GM12878 (cell line): Measurements from ENCODE around the gene TPRA1. TPM values are rescaled to one million over a fixed set of nuclear protein-coding genes. Genes with fewer than 3 reads are reported as not detected.

Experiments
- ATAC-seq: fragments of 200-7000 bp; cut with Tn5 transposase; 3 replicates; pipeline ENCODE4 v1.9.1; 2020; ENCODE audit warnings: mild to moderate bottlenecking, moderate library complexity
- BruUV-seq: library from RNA; stranded (reverse); fragments of 400-500 nt; replicated peaks from 2 replicates; lab custom pipeline; 2021; lab: Mats Ljungman, UMichigan
- CTCF ChIA-PET: fragments of 300-600 bp; sonication (Branson Sonifier 250); formaldehyde crosslinking; extraction: SDS; loops from one replicate; lab custom pipeline; 2021; ENCODE audit warnings: inconsistent platforms; lab: Yijun Ruan, JAX
- POLR2A ChIA-PET: fragments of 350-600 bp; formaldehyde crosslinking; extraction: SDS; loops from one replicate; lab custom pipeline; 2021; ENCODE audit warnings: inconsistent platforms; lab: Charles Lee
- RAD21 ChIA-PET: fragments of 300-600 bp; sonication (Branson Sonifier 250); formaldehyde crosslinking; loops from one replicate; lab custom pipeline; 2023; ENCODE audit warnings: antibody characterized with exemption; ENCODE audit not compliant: unreplicated experiment; lab: Charles Lee
- SMC1A ChIA-PET: fragments of 300-600 bp; sonication (Branson Sonifier 250); formaldehyde crosslinking; loops from one replicate; lab custom pipeline; 2023; ENCODE audit not compliant: unreplicated experiment, uncharacterized antibody; lab: Charles Lee
- DNase-seq: peaks from one replicate; pipeline ENCODE4 v3.0.0-alpha.2; 2011; ENCODE audit warnings: low read depth, low spot score
- FAIRE-seq: peaks from 3 replicates; lab custom pipeline; 2011; peaks lifted over from hg19 to GRCh38; lab: Jason Lieb, UNC
- H2AFZ ChIP-seq: 2 replicates; pipeline ENCODE4 v1.6.0; 2011; ENCODE audit warnings: low read depth, low read length, control low read depth; ENCODE audit not compliant: control insufficient read depth
- H3K27ac ChIP-seq: 2 replicates; pipeline ENCODE4 v1.5.1; 2011; ENCODE audit warnings: control low read depth; ENCODE audit not compliant: control insufficient read depth, insufficient read depth
- H3K27me3 ChIP-seq, 2 experiments: replicated peaks in 1 of 2; 2 replicates each; pipeline versions ENCODE4 v1.6.0 to v1.6.1; 2011; ENCODE audit warnings: low read length in 1 of 2; ENCODE audit not compliant: control insufficient read depth in 2 of 2, insufficient read depth in 2 of 2
- H3K36me3 ChIP-seq, 2 experiments: 2 replicates each; pipeline ENCODE4 v1.5.1; 2011; ENCODE audit warnings: low read length in 1 of 2; ENCODE audit not compliant: control insufficient read depth in 2 of 2, insufficient read depth in 2 of 2
- H3K4me1 ChIP-seq: 2 replicates; pipeline ENCODE4 v1.6.1; 2011; ENCODE audit warnings: mild to moderate bottlenecking, low read length, moderate library complexity, mixed read lengths; ENCODE audit not compliant: control insufficient read depth, insufficient read depth
- H3K4me2 ChIP-seq: 2 replicates; pipeline ENCODE4 v1.6.0; 2011; ENCODE audit warnings: control low read depth; ENCODE audit not compliant: control insufficient read depth, insufficient read depth
- H3K4me3 ChIP-seq: fragments of 200-600 bp; sonication (generic); 2 replicates; pipeline ENCODE4 v1.5.1; 2016
- H3K79me2 ChIP-seq: 2 replicates; pipeline ENCODE4 v1.6.0; 2011; ENCODE audit warnings: low read length; ENCODE audit not compliant: control insufficient read depth, insufficient read depth
- H3K9ac ChIP-seq: 2 replicates; pipeline ENCODE4 v1.8.0; 2011; ENCODE audit warnings: low read length, control low read depth, mixed read lengths; ENCODE audit not compliant: control insufficient read depth, insufficient read depth
- H3K9me3 ChIP-seq: replicated peaks from 3 replicates; pipeline ENCODE4 v1.5.1; 2011; ENCODE audit warnings: mild to moderate bottlenecking, low read length; ENCODE audit not compliant: control insufficient read depth, insufficient read depth
- H4K20me1 ChIP-seq: 2 replicates; pipeline ENCODE4 v1.6.0; 2011; ENCODE audit not compliant: control insufficient read depth, insufficient read depth
- CREM ChIP-seq: IDR thresholded peaks from 2 replicates; pipeline ENCODE4 v1.6.1; 2014; ENCODE audit warnings: antibody characterized with exemption, low read depth
- PML ChIP-seq: IDR thresholded peaks from 2 replicates; pipeline ENCODE4 v1.6.1; 2012; ENCODE audit warnings: low read length, inconsistent platforms
- RFX5 ChIP-seq: IDR thresholded peaks from 2 replicates; pipeline ENCODE4 v1.6.1; 2011; ENCODE audit warnings: low read depth, low read length, improper control_type of control experiment
- ZNF207 ChIP-seq: fragments of 450-650 bp; IDR thresholded peaks from 2 replicates; pipeline ENCODE4 v1.6.1; 2014; ENCODE audit warnings: antibody characterized with exemption, mild to moderate bottlenecking, borderline replicate concordance
- WGBS: methylation state at CpG from one replicate; pipeline ENCODE4 v1.1.6; 2016; ENCODE audit warnings: low lambda C conversion rate; ENCODE audit not compliant: insufficient replicate concordance, insufficient coverage; ENCODE audit errors: missing lambda C conversion rate; 5-methylcytosine and 5-hydroxymethylcytosine counted together
- in situ Hi-C: fragments of 300-500 bp; cut with MboI; formaldehyde crosslinking; loops from 9 replicates; pipeline ENCODE4 v1.14.3; 2018; ENCODE audit warnings: mixed read lengths
- intact Hi-C: fragments of 100-400 bp; cut with micrococcal nuclease; formaldehyde crosslinking; loops from one replicate; pipeline ENCODE4 v1.14.2; 2022; ENCODE audit not compliant: unreplicated experiment
- polyA plus RNA-seq, 11 experiments: library from polyadenylated mRNA; depleted of rRNA in 4 of 11; unstranded in 6 of 11; stranded (reverse) in 5 of 11; fragments of >200 nt; fragmentation: Nextera tagmentation in 4 of 11; fragmentation: Illumina TruSeq in 1 of 11; extraction: Ambion mirVana in 4 of 11; extraction: Trizol in 1 of 11; gene quantifications; 1 replicate in 1 of 11; 2 replicates in 10 of 11; pipeline versions ENCODE4 v1.2.1 to v1.2.3, GENCODE V29; 2011 to 2016; ENCODE audit warnings: inconsistent platforms in 2 of 11, missing spikeins in 2 of 11, low read depth in 1 of 11
- total RNA-seq, 4 experiments: library from RNA; depleted of rRNA in 3 of 4; stranded (reverse); fragments of >200 nt in 3 of 4; fragmentation: Illumina TruSeq in 1 of 4; extraction: Trizol in 1 of 4; gene quantifications; 2 replicates each; pipeline versions ENCODE4 v1.2.1 to v1.2.3, GENCODE V29; 2013 to 2021

The TPRA1 gene
- total and polyA plus RNA-seq, 10 of the 15 experiments (the other 5 are each of a cell fraction or from before 2014, with no cell fraction given), result 1.8 to 39.6 (median 26.6) TPM

DNA sequence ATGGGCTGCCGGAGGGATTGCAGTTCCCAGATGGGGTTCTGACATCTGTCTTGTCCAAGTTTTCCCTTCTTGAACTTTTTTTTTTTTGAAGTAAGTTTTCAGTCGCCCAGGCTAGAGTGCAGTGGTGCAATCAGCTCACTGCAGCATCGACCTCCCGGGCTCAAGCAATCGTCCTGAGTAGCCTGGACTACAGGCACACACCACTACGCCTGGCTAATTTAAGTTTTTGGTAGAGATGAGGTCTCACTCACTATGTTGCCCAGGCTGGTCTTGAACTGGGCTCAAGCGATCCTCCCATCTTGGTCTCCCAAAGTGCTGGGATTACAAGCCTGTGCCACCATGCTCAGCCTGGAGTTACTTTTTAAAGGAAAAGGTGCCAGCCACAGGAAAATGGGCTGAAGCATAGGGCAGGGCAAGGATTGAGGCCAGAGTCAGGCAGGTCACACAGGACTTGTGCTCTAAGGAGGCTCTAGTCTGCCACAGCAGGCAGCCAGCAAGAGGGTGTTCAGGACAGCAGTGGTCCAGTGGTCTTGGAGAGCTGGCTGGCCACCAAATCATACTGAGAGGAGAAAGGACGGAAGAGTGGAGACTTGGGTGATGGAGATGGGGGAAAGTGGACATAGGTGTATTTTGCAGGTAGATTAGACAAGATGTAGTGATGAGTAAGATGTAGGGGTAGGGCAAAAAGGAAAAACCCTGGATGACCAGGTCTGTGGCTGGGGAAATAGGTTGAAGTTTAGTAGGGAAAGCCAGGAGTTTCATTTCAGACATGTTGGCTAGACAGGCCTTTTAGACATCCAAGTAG lies 32.4 kb upstream of the TPRA1 start:
- no peaks in the 10 kb centered on the region for H3K27me3 ChIP-seq
- 92% methylated on average over 8 of the region's 8 CpGs for WGBS
- H3K9me3 ChIP-seq, result no peaks in the 10 kb centered on the region
- ChIA-PET SMC1A (interaction anchor here (0.9 kb wide), 1 partner anchor 13 kb away, joined by 3 read pairs; no protein-coding TSS in a partner anchor), POLR2A (interaction anchor here (0.7 kb wide), 1 partner anchor 310 kb away, joined by 4 read pairs; no protein-coding TSS in a partner anchor), RAD21 (no interaction called here), CTCF (no interaction called here)
- BruUV-seq, result no TSS peak
- no peaks in the 10 kb centered on the region for H3K4me1 ChIP-seq
- peaks cover 20 to 28% of the 10 kb centered on the region in 2 experiments for H3K36me3 ChIP-seq
- intact Hi-C loops (no loop called here), in situ Hi-C loops (no loop called here)
- no peak overlapping the region for H3K4me2 ChIP-seq
- ATAC-seq (no peak; the same call in 2 of the 3 replicates), DNase-seq (no peak), FAIRE-seq (no peak)
- no peak for TF ChIP-seq ZNF207
- no peak overlapping the region for H3K9ac ChIP-seq
- no peaks in the 10 kb centered on the region for H3K79me2 ChIP-seq
- H3K4me3 ChIP-seq, result no peak overlapping the region
- no peak overlapping the region for H2AFZ ChIP-seq
- no peaks in the 10 kb centered on the region for H4K20me1 ChIP-seq
- H3K27ac ChIP-seq, result no peak overlapping the region

DNA sequence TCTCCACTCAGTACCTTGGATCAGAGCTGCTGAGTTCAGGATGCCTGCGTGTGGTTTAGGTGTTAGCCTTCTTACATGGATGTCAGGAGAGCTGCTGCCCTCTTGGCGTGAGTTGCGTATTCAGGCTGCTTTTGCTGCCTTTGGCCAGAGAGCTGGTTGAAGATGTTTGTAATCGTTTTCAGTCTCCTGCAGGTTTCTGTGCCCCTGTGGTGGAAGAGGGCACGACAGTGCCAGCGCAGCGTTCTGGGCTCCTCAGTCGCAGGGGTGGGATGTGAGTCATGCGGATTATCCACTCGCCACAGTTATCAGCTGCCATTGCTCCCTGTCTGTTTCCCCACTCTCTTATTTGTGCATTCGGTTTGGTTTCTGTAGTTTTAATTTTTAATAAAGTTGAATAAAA lies 31.5 kb upstream of the TPRA1 start:
- Histone ChIP-seq H3K4me3 (no peak overlapping the region), H3K9me3 (no peaks in the 10 kb centered on the region), H3K79me2 (no peaks in the 10 kb centered on the region), H2AFZ (no peak overlapping the region), H3K9ac (no peak overlapping the region), H3K4me1 (no peaks in the 10 kb centered on the region), H3K4me2 (no peak overlapping the region), H3K27ac (no peak overlapping the region), H3K27me3 (no peaks in the 10 kb centered on the region), H4K20me1 (no peaks in the 10 kb centered on the region), H3K36me3 (peaks cover 29 to 37% of the 10 kb centered on the region in 2 experiments)
- WGBS, result 94% methylated on average over 11 of the region's 11 CpGs
- intact Hi-C loops, result no loop called here
- TF ChIP-seq PML (0 out of 2 replicates have a peak, but pooled peaks have one; percentile 3), CREM (no peak), RFX5 (no peak)
- in situ Hi-C loops, result no loop called here
- ChIA-PET POLR2A (no interaction called here), RAD21 (no interaction called here), CTCF (no interaction called here), SMC1A (interaction anchor here (0.9 kb wide), 1 partner anchor 14 kb away, joined by 3 read pairs; no protein-coding TSS in a partner anchor)
- no peak for DNase-seq
- ATAC-seq, result no peak
- no TSS peak for BruUV-seq
- FAIRE-seq, result no peak
